ENCODE results near the gene OGFR. TPM values are rescaled to one million over a fixed set of nuclear protein-coding genes. Genes with fewer than 3 reads are reported as not detected.
A peak's percentile ranks its signal among the peaks of the same experiment; 100 is the strongest.
"Not testable (repeated sequence)": the region's sequence is repeated elsewhere in the genome, so short reads cannot be mapped to it uniquely, and the experiment has no call there.

Gene OGFR
- polyA plus RNA-seq, 1 donor from 2014 or later: 79.6 TPM

DNA sequence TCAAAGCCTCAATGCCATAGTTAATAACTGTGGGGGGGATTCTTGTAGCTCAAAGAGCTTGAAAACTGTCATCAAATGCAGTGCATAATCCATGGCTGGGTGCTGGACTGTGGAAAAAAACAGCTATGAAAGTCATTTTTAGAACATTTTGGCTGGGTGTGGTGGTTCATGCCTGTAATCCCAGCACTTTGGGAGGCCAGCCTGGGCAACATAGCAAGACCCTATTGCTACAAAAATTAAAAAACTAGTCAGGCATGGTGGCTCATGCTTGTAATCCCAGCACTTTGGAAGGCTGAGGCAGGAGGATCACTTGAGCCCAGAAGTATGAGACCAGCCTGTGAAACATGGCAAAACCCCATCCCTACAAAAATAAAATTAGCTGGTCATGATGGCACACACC is 44.8 kb downstream of the OGFR start:
- Mint-ChIP-seq H3K27ac (no peak overlapping the region), H3K4me3 (no peak overlapping the region), H3K27me3 (no peaks in the 10 kb centered on the region), H3K4me1 (peaks cover 0 to 4% (median 0%) of the 10 kb centered on the region in 3 donors), H3K9me3 (no peaks in the 10 kb centered on the region), H3K36me3 (peaks cover 13% of the 10 kb centered on the region)

DNA sequence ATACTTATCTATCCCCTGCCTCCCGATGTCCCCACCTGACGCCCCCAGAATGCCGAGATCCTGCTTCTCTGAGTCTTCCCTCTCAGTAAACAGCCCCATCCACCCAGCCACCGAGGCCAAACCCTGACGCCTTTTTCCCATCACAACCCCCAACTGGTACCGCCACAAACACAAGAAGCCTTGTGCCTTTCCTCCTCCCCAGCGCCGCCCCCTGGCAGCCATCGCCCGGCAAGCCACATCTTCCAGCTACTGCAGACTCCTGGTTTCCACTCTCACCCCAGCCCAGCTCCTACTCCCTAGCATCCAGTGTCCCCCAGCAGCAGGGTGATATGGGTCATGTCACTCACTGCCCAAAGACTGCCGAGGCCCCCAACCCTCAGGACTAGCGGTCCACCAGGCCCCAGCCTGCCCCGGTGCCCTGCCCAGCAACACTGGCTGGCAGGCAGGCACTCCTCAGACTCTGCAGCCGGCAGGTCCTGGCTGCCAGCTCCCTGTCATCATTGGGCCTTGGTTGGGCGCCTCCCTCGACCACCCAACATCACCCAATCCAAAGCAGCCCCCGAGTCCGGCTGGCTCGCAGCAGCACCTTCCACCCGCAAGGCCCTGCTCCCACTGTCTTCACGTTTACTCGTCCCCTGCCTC is 45.8 kb downstream of the OGFR start:
- Mint-ChIP-seq H3K4me3 (no peak overlapping the region), H3K27ac (no peak overlapping the region), H3K4me1 (peaks cover 0 to 4% (median 0%) of the 10 kb centered on the region in 3 donors), H3K27me3 (no peaks in the 10 kb centered on the region), H3K9me3 (no peaks in the 10 kb centered on the region), H3K36me3 (peaks cover 13% of the 10 kb centered on the region)

- Mint-ChIP-seq H3K9me3 (no peaks in the 10 kb centered on the region), H3K27ac (no peak overlapping the region), H3K27me3 (no peaks in the 10 kb centered on the region), H3K4me1 (peaks cover 0 to 4% (median 0%) of the 10 kb centered on the region in 3 donors), H3K4me3 (no peak overlapping the region), H3K36me3 (peaks cover 17% of the 10 kb centered on the region)
These were observed 47.6 kb downstream of the OGFR start for GRCh38 chr20:62852196-62852595.

DNA sequence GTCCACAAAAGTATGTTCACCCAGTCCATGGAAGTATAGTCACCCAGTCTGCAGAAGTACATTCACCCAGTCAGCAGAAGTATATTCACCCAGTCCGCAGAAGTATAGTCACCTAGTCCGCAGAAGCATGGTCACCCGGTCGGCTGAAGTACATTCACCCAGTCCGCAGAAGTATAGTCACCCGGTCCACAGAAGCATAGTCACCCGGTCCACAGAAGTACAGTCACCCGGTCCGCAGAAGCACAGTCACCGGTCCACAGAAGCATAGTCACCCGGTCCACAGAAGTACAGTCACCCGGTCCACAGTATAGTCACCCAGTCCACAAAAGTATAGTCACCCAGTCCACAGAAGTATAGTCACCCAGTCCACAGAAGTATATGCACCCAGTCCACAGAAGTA is 48.2 kb downstream of the OGFR start:
- H3K4me3 Mint-ChIP-seq: peak overlapping the region in 1 of 4 donors; percentile 3

GRCh38 chr20:62853304-62853703 is 48.7 kb downstream of the OGFR start:
- not testable (repeated sequence) for H3K9me3 Mint-ChIP-seq, H3K27ac Mint-ChIP-seq, H3K4me3 Mint-ChIP-seq, H3K27me3 Mint-ChIP-seq, H3K4me1 Mint-ChIP-seq
- H3K36me3 Mint-ChIP-seq: peaks cover 19% of the 10 kb centered on the region

More for the DNA sequence above, 48.2 kb downstream of the OGFR start:
- H3K27ac Mint-ChIP-seq: no peak overlapping the region
- peaks cover 0 to 4% (median 0%) of the 10 kb centered on the region in 3 donors for H3K4me1 Mint-ChIP-seq
- H3K27me3 Mint-ChIP-seq: peaks cover 1% of the 10 kb centered on the region
- H3K36me3 Mint-ChIP-seq: peaks cover 19% of the 10 kb centered on the region
- no peaks in the 10 kb centered on the region for H3K9me3 Mint-ChIP-seq

DNA sequence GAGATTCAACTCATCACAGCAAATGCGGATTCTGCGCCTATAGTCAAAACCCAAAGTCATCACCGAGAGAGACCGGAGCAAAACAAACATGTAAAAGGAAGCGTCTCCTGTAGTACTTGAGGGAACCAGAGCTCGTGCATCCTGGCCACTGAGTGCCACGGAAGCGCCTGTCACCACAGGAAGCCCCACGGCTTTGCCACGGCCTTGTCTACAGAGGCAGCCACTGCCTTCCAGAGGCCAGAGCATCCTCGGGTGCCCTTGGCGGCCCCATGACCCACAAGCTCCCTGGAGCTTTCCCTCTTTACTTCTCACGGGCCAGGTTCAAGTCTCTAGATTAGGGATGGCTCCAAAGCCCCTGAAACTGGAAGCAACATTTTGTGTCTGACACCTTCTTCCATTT is 49.5 kb downstream of the OGFR start:
- Mint-ChIP-seq H3K36me3 (peaks cover 17% of the 10 kb centered on the region), H3K4me3 (no peak overlapping the region), H3K27ac (no peak overlapping the region), H3K4me1 (peaks cover 0 to 5% (median 4%) of the 10 kb centered on the region in 3 donors), H3K27me3 (peaks cover 6% of the 10 kb centered on the region), H3K9me3 (no peaks in the 10 kb centered on the region)

GRCh38 chr20:62855120-62855519 is 50.5 kb downstream of the OGFR start:
- Mint-ChIP-seq H3K4me1 (peaks cover 3 to 7% (median 6%) of the 10 kb centered on the region in 3 donors), H3K4me3 (no peak overlapping the region), H3K9me3 (no peaks in the 10 kb centered on the region), H3K36me3 (peaks cover 17% of the 10 kb centered on the region), H3K27me3 (peaks cover 7% of the 10 kb centered on the region), H3K27ac (no peak overlapping the region)

DNA sequence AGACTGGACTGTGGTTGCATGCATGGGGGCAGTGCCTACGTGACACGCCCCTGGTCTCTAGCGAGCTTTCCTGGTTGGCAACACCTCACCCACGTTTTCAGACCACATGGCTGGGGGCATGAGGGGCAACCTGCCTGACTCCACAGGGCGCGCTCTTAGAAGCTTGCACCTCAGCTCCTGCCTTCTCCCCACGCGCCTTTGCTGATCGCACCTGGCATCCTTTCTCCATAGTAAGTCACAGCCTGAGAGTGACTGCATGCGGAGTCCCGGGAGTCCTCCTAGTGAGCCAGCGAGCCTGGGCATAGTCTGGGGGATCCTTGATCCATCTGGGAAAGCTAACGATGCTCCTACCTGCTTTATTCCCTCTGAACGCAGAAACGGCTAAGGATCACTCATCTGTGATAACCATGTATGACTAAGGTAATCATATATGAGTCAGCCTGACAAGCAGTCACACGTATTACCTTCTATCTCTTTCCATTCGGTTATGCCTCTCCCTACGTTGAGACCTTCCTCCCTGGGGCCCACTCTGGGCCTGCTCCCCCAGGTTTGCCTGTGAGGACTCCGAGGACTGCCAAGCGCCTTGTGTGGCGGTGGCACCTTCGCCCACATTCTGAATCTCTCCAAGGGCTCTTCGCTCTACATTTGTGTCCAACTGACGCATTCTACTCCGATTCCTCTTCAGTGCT is 52.4 kb downstream of the OGFR start:
- Mint-ChIP-seq H3K27me3 (peaks cover 10% of the 10 kb centered on the region), H3K27ac (peak overlapping the region in 1 of 3 donors; percentile 49), H3K9me3 (no peaks in the 10 kb centered on the region), H3K4me1 (peaks cover 6 to 10% (median 8%) of the 10 kb centered on the region in 3 donors), H3K36me3 (peaks cover 15% of the 10 kb centered on the region), H3K4me3 (no peak overlapping the region)

- H3K4me1 Mint-ChIP-seq: peaks cover 6 to 11% (median 8%) of the 10 kb centered on the region in 3 donors
- peak overlapping the region in 3 of 4 donors; percentile 26 to 56 (median 49) for H3K4me3 Mint-ChIP-seq
- peaks cover 12% of the 10 kb centered on the region for H3K36me3 Mint-ChIP-seq
- peaks cover 10% of the 10 kb centered on the region for H3K27me3 Mint-ChIP-seq
- H3K9me3 Mint-ChIP-seq: no peaks in the 10 kb centered on the region
- peak overlapping the region in 1 of 3 donors; percentile 77 for H3K27ac Mint-ChIP-seq
These were observed 53.6 kb downstream of the OGFR start for GRCh38 chr20:62858058-62858830.

- H3K27ac Mint-ChIP-seq: peak overlapping the region in 2 of 3 donors; percentile 85 to 90
- peaks cover 8% of the 10 kb centered on the region for H3K36me3 Mint-ChIP-seq
- peaks cover 6 to 11% (median 8%) of the 10 kb centered on the region in 3 donors for H3K4me1 Mint-ChIP-seq
- H3K9me3 Mint-ChIP-seq: no peaks in the 10 kb centered on the region
- H3K27me3 Mint-ChIP-seq: peaks cover 10% of the 10 kb centered on the region
- H3K4me3 Mint-ChIP-seq: peak overlapping the region; percentile 3 to 85 (median 75)
These were observed 55.1 kb downstream of the OGFR start for GRCh38 chr20:62859721-62860120.

GRCh38 chr20:62860391-62860923 is 55.8 kb downstream of the OGFR start:
- peaks cover 10% of the 10 kb centered on the region for H3K27me3 Mint-ChIP-seq
- peak overlapping the region; percentile 69 to 85 (median 77) for H3K4me3 Mint-ChIP-seq
- H3K4me1 Mint-ChIP-seq: peaks cover 6 to 11% (median 8%) of the 10 kb centered on the region in 3 donors
- no peaks in the 10 kb centered on the region for H3K9me3 Mint-ChIP-seq
- peaks cover 10% of the 10 kb centered on the region for H3K36me3 Mint-ChIP-seq
- peak overlapping the region in 2 of 3 donors; percentile 85 to 90 for H3K27ac Mint-ChIP-seq

DNA sequence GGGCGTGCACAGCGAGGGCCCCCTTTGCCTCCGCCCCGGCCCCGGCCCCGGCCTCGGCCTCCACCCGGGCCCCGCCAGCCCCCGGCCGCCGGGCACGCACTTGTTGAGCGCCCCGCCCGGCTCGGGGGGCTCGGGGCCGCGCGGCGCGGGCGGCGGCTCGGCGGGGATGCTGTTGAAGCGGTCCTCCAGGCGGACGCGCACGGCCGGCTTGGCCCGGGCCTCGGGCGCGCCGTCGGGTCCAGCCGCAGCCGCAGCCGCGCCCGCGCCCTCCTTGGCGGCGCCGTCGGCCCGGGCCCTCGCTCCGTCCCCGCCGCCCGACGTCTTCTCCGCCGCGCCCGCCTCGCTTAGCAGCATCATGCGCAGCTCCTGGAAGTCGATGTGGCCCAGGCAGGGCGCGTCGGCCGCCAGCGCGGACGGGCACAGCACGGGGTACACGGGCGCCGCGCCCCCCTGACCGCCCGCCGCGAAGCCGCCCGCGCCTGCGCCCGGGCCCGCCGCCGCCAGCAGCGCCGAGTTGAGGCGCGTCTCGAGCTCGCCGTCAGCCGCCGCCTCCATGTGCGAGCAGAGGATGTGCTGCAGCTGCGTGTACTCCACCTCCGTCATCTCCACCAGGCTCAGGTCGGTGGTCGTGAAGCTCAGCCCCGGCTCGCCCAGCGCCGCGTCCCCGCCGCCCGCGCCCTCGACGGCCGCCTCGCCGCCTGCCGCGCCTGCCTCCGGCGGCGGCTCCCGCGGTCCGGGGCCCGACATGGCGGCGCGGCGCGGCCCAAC is 56.5 kb downstream of the OGFR start:
- peaks cover 10% of the 10 kb centered on the region for H3K36me3 Mint-ChIP-seq
- H3K4me3 Mint-ChIP-seq: peak overlapping the region in 1 of 4 donors; percentile 52
- H3K9me3 Mint-ChIP-seq: no peaks in the 10 kb centered on the region
- no peak overlapping the region for H3K27ac Mint-ChIP-seq
- H3K4me1 Mint-ChIP-seq: peaks cover 6 to 11% (median 8%) of the 10 kb centered on the region in 3 donors
- H3K27me3 Mint-ChIP-seq: peaks cover 10% of the 10 kb centered on the region

GRCh38 chr20:62861726-62862336 is 57.2 kb downstream of the OGFR start, which contains the start of gene TCFL5:
TSS of gene TCFL5 (minus strand) at chr20:62861822. CDS start at chr20:62861670, 152 bp downstream.
- H3K4me3 Mint-ChIP-seq: peak within 1 kb of the TSS; percentile 18 to 88 (median 75)
- H3K27me3 Mint-ChIP-seq: peaks cover 10% of the 10 kb centered on the region
- H3K9me3 Mint-ChIP-seq: no peaks in the 10 kb centered on the region
- H3K4me1 Mint-ChIP-seq: peaks cover 6 to 11% (median 8%) of the 10 kb centered on the region in 3 donors
- H3K27ac Mint-ChIP-seq: peak within 1 kb of the TSS; percentile 70 to 86 (median 79)
- H3K36me3 Mint-ChIP-seq: peaks cover 10% of the 10 kb centered on the region

Data from IgD-negative memory B cell (primary cell).